Gastrocnemius medialis (tissue), 4 donors: Measurements from ENCODE around the gene SLC18B1.

Source experiments
- POLR2A ChIP-seq, 2 donors: fragments of 450-650 bp; IDR thresholded peaks; one replicate each; pipeline ENCODE4 v1.6.1; 2017; ENCODE audit warnings: antibody characterized with exemption in 2 of 2, mild to moderate bottlenecking in 2 of 2, moderate library complexity in 2 of 2
- TF ChIP-seq, protein P1 (sequence below), 5 experiments: fragments of 450-650 bp in 3 of 5; fragments of 200-600 bp in 2 of 5; sonication (generic) in 2 of 5; IDR thresholded peaks in 4 of 5; conservative IDR thresholded peaks in 1 of 5; 1 replicate in 4 of 5; 2 replicates in 1 of 5; pipeline ENCODE4 v1.5.1; 2016 to 2019; ENCODE audit warnings: antibody characterized with exemption in 5 of 5, mild to moderate bottlenecking in 3 of 5, moderate library complexity in 3 of 5

DNA sequence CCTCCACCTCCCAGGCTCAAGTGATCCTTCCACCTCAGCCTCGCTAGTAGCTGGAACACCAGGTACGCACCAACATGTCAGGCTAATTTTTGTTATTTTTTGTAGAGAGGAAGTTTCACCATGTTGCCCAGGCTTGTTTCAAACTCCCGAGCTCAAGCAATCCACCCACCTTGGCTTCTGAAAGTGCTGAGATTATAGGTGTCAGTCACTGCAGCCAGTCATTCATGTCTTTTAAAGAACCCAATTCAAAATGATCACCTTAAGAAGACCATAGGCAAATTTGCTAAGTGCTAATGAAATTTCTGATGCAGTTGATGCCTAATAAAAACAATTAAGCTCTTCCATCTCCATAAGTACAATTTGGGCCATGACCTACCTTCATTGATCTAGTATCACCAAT, 38.2 kb downstream of the SLC18B1 start:
- TF ChIP-seq, protein P1, sequence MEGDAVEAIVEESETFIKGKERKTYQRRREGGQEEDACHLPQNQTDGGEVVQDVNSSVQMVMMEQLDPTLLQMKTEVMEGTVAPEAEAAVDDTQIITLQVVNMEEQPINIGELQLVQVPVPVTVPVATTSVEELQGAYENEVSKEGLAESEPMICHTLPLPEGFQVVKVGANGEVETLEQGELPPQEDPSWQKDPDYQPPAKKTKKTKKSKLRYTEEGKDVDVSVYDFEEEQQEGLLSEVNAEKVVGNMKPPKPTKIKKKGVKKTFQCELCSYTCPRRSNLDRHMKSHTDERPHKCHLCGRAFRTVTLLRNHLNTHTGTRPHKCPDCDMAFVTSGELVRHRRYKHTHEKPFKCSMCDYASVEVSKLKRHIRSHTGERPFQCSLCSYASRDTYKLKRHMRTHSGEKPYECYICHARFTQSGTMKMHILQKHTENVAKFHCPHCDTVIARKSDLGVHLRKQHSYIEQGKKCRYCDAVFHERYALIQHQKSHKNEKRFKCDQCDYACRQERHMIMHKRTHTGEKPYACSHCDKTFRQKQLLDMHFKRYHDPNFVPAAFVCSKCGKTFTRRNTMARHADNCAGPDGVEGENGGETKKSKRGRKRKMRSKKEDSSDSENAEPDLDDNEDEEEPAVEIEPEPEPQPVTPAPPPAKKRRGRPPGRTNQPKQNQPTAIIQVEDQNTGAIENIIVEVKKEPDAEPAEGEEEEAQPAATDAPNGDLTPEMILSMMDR (IDR thresholded peaks at IDR 0.05 in 4 of 5, conservative IDR thresholded peaks at IDR 0.05 in 1 of 5): no peak
- TF ChIP-seq POLR2A (IDR thresholded peaks at IDR 0.05): no peak
